ENCODE measurements around the gene BRAF. TPM values are rescaled to one million over a fixed set of nuclear protein-coding genes. Genes with fewer than 3 reads are reported as not detected.

Gene BRAF
- total and polyA plus RNA-seq, 2 donors: 11.0 to 17.3 TPM

- H3K4me3 ChIP-seq (ENCODE audit: low read length in 2 of 2): no peak overlapping the region
- 100% methylated on average over 2 of the region's 2 CpGs for WGBS
- DNase-seq (ENCODE audit: low read depth in 6 of 9, low spot score in 9 of 9): no peak
- peaks cover 20 to 34% of the 10 kb centered on the region in 2 donors for H3K36me3 ChIP-seq (ENCODE audit: control insufficient read depth in 2 of 2, insufficient read depth in 2 of 2, low read length in 1 of 2)
- no peaks in the 10 kb centered on the region for H3K27me3 ChIP-seq (ENCODE audit: control insufficient read depth in 2 of 2, insufficient read depth in 1 of 2, low read length in 1 of 2)
- no peak overlapping the region for H3K27ac ChIP-seq (ENCODE audit: low read depth in 1 of 2, low read length in 1 of 2)
- H3K9me3 ChIP-seq (ENCODE audit: control insufficient read depth in 2 of 2, insufficient read depth in 1 of 2, low read length in 1 of 2): no peaks in the 10 kb centered on the region
- H3K4me1 ChIP-seq (ENCODE audit: control insufficient read depth in 2 of 2, insufficient read depth in 2 of 2, low read length in 2 of 2): no peaks in the 10 kb centered on the region
Observed at GRCh38 chr7:140704205-140704604, 220.5 kb downstream of the BRAF start.

GRCh38 chr7:140702774-140703173, 222.0 kb downstream of the BRAF start:
- peaks cover 20 to 32% of the 10 kb centered on the region in 2 donors for H3K36me3 ChIP-seq (ENCODE audit: control insufficient read depth in 2 of 2, insufficient read depth in 2 of 2, low read length in 1 of 2)
- H3K4me1 ChIP-seq (ENCODE audit: control insufficient read depth in 2 of 2, insufficient read depth in 2 of 2, low read length in 2 of 2): peaks cover 4% of the 10 kb centered on the region in 2 donors
- no peaks in the 10 kb centered on the region for H3K27me3 ChIP-seq (ENCODE audit: control insufficient read depth in 2 of 2, insufficient read depth in 1 of 2, low read length in 1 of 2)
- no peak overlapping the region for H3K4me3 ChIP-seq (ENCODE audit: low read length in 2 of 2)
- DNase-seq (ENCODE audit: low read depth in 6 of 9, low spot score in 9 of 9): no peak
- H3K9me3 ChIP-seq (ENCODE audit: control insufficient read depth in 2 of 2, insufficient read depth in 1 of 2, low read length in 1 of 2): no peaks in the 10 kb centered on the region
- WGBS: 98% methylated on average over 10 of the region's 10 CpGs
- H3K27ac ChIP-seq (ENCODE audit: low read depth in 1 of 2, low read length in 1 of 2): no peak overlapping the region

GRCh38 chr7:140698477-140698876, 226.3 kb downstream of the BRAF start:
- 96% methylated on average over 8 of the region's 8 CpGs for WGBS
- peaks cover 9 to 15% of the 10 kb centered on the region in 2 donors for H3K36me3 ChIP-seq (ENCODE audit: control insufficient read depth in 2 of 2, insufficient read depth in 2 of 2, low read length in 1 of 2)
- H3K4me1 ChIP-seq (ENCODE audit: control insufficient read depth in 2 of 2, insufficient read depth in 2 of 2, low read length in 2 of 2): peaks cover 6 to 18% of the 10 kb centered on the region in 2 donors
- no peak for DNase-seq (ENCODE audit: low read depth in 6 of 9, low spot score in 9 of 9)
- no peaks in the 10 kb centered on the region for H3K27me3 ChIP-seq (ENCODE audit: control insufficient read depth in 2 of 2, insufficient read depth in 1 of 2, low read length in 1 of 2)
- no peaks in the 10 kb centered on the region for H3K9me3 ChIP-seq (ENCODE audit: control insufficient read depth in 2 of 2, insufficient read depth in 1 of 2, low read length in 1 of 2)
- H3K27ac ChIP-seq (ENCODE audit: low read depth in 1 of 2, low read length in 1 of 2): no peak overlapping the region
- no peak overlapping the region for H3K4me3 ChIP-seq (ENCODE audit: low read length in 2 of 2)

DNA sequence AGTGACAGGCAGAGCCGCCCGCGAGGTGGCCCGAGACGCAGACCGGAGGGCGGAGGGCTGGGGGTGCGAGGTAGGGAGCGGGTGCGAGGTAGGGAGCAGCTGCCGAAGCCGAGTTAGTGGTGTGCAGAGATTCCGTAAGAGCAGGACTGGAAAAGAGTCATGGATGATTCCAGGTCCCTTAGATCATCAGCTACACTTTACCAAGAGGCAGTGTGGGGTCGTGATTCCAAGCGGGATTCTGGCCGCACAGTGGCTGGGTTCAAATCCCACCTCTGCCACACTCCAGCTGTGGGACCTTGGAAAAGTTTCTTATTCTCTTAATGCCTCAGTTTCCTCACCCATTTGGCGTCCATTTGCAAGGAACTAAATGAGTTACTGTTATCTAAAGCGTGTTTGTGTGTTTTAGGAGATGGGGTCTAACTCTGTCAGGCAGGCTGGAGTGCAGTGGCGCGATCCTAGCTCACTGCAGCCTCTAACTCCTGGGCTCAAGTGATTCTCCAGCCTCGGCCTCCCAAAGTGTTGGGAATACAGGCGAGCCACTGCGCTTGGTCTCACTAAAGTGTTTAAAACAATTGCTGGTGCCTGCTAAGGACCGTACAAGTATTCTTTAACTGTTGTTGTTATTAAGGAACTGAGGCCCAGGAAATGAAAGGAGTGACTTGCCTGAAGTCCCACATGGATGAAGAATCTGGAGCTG, 227.1 kb downstream of the BRAF start:
- Histone ChIP-seq H3K36me3 (ENCODE audit: control insufficient read depth in 2 of 2, insufficient read depth in 2 of 2, low read length in 1 of 2) (peaks cover 2 to 7% of the 10 kb centered on the region in 2 donors), H3K4me3 (ENCODE audit: low read length in 2 of 2) (peak overlapping the region; percentile 95 to 96), H3K27ac (ENCODE audit: low read depth in 1 of 2, low read length in 1 of 2) (peak overlapping the region; percentile 90 to 97), H3K4me1 (ENCODE audit: control insufficient read depth in 2 of 2, insufficient read depth in 2 of 2, low read length in 2 of 2) (peaks cover 6 to 18% of the 10 kb centered on the region in 2 donors), H3K9me3 (ENCODE audit: control insufficient read depth in 2 of 2, insufficient read depth in 1 of 2, low read length in 1 of 2) (no peaks in the 10 kb centered on the region), H3K27me3 (ENCODE audit: control insufficient read depth in 2 of 2, insufficient read depth in 1 of 2, low read length in 1 of 2) (no peaks in the 10 kb centered on the region)
- 34% methylated on average over 24 of the region's 24 CpGs for WGBS
- no peak for DNase-seq (ENCODE audit: low read depth in 6 of 9, low spot score in 9 of 9)

DNA sequence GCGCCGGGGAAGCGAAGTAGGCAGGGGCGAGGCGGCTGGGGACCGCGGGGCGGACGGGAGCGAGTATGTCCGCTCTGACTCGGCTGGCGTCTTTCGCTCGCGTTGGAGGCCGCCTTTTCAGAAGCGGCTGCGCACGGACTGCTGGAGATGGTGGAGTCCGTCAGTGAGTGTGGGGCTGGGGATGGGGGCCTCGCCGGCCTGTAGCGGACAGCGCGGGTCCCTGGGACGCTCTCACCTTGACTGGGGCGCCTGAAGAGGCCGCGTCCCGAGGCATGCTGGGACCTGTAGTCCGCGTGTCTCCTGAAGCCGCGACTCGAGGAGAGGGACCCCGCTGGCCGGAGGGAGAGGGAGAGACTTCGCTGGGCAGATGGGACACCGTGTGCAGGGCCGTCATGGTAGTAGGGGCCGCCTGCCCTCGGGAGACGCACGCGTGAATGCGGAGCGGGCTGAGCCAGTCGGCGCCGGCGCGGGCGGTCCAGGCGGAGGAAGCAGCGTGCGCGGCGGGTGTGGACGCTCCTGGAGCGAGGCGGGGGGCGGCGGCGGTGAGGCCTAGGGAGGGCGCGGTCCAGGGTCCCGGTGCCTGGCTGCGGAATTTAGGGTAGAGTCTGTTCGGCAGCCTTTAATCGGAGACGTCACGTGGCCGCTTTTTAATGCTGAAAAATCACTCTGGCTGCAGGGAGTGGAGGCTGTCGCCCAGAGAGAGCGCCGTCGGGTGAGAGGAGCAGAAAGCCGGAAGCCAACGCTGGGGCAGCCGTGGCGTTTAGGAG, 227.9 kb downstream of the BRAF start, which contains the start of gene NDUFB2:
TSS of gene NDUFB2 (plus strand) at position 29 of the 767 bp plus-strand sequence. CDS start at position 66, 37 bp downstream.
- Histone ChIP-seq H3K4me3 (ENCODE audit: low read length in 2 of 2) (peak within 1 kb of the TSS; percentile 95 to 96), H3K36me3 (ENCODE audit: control insufficient read depth in 2 of 2, insufficient read depth in 2 of 2, low read length in 1 of 2) (peaks cover 2 to 11% of the 10 kb centered on the region in 2 donors), H3K27ac (ENCODE audit: low read depth in 1 of 2, low read length in 1 of 2) (peak within 1 kb of the TSS; percentile 90 to 97), H3K27me3 (ENCODE audit: control insufficient read depth in 2 of 2, insufficient read depth in 1 of 2, low read length in 1 of 2) (no peaks in the 10 kb centered on the region), H3K9me3 (ENCODE audit: control insufficient read depth in 2 of 2, insufficient read depth in 1 of 2, low read length in 1 of 2) (no peaks in the 10 kb centered on the region), H3K4me1 (ENCODE audit: control insufficient read depth in 2 of 2, insufficient read depth in 2 of 2, low read length in 2 of 2) (peaks cover 6 to 18% of the 10 kb centered on the region in 2 donors)
- under 1% methylated on average over 82 of the region's 82 CpGs for WGBS
- peak; percentile 58 to 93 (median 83) for DNase-seq (ENCODE audit: low read depth in 6 of 9, low spot score in 9 of 9)

GRCh38 chr7:140696024-140696679, 228.6 kb downstream of the BRAF start:
- WGBS: 40% methylated on average over 23 of the region's 23 CpGs
- Histone ChIP-seq H3K4me3 (ENCODE audit: low read length in 2 of 2) (peak overlapping the region; percentile 95 to 96), H3K27me3 (ENCODE audit: control insufficient read depth in 2 of 2, insufficient read depth in 1 of 2, low read length in 1 of 2) (no peaks in the 10 kb centered on the region), H3K27ac (ENCODE audit: low read depth in 1 of 2, low read length in 1 of 2) (peak overlapping the region; percentile 90 to 97), H3K36me3 (ENCODE audit: control insufficient read depth in 2 of 2, insufficient read depth in 2 of 2, low read length in 1 of 2) (peaks cover 9 to 17% of the 10 kb centered on the region in 2 donors), H3K9me3 (ENCODE audit: control insufficient read depth in 2 of 2, insufficient read depth in 1 of 2, low read length in 1 of 2) (no peaks in the 10 kb centered on the region), H3K4me1 (ENCODE audit: control insufficient read depth in 2 of 2, insufficient read depth in 2 of 2, low read length in 2 of 2) (peaks cover 6 to 18% of the 10 kb centered on the region in 2 donors)
- DNase-seq (ENCODE audit: low read depth in 6 of 9, low spot score in 9 of 9): peak in 8 of 9 donors; percentile 79 to 96 (median 93)

GRCh38 chr7:140695381-140695780, 229.3 kb downstream of the BRAF start:
- H3K4me3 ChIP-seq (ENCODE audit: low read length in 2 of 2): no peak overlapping the region
- 98% methylated on average over 11 of the region's 11 CpGs for WGBS
- peaks cover 6 to 18% of the 10 kb centered on the region in 2 donors for H3K4me1 ChIP-seq (ENCODE audit: control insufficient read depth in 2 of 2, insufficient read depth in 2 of 2, low read length in 2 of 2)
- no peaks in the 10 kb centered on the region for H3K27me3 ChIP-seq (ENCODE audit: control insufficient read depth in 2 of 2, insufficient read depth in 1 of 2, low read length in 1 of 2)
- H3K9me3 ChIP-seq (ENCODE audit: control insufficient read depth in 2 of 2, insufficient read depth in 1 of 2, low read length in 1 of 2): no peaks in the 10 kb centered on the region
- DNase-seq (ENCODE audit: low read depth in 6 of 9, low spot score in 9 of 9): no peak
- peaks cover 9 to 18% of the 10 kb centered on the region in 2 donors for H3K36me3 ChIP-seq (ENCODE audit: control insufficient read depth in 2 of 2, insufficient read depth in 2 of 2, low read length in 1 of 2)
- no peak overlapping the region for H3K27ac ChIP-seq (ENCODE audit: low read depth in 1 of 2, low read length in 1 of 2)

DNA sequence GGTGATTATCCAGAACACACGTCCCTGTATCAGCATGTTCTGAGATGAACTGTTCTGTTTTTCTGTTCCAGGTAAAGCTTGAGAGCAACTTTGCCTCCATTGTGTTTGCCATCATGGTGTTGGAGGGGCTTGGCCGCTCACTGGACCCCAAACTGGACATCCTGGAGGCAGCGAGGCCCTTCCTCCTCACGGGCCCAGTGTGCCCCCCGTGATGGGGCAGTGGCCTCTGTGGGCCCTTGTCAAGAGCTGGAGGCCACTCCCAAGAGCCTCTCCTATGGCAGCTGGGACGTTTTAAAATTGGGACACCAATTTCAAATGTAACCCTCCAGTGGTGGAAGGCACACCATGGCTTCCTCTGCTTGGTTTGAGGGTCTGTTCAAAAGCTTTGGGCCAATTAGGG, 230.1 kb downstream of the BRAF start:
- H3K9me3 ChIP-seq (ENCODE audit: control insufficient read depth in 2 of 2, insufficient read depth in 1 of 2, low read length in 1 of 2): no peaks in the 10 kb centered on the region
- WGBS: 99% methylated on average over 6 of the region's 6 CpGs
- H3K27me3 ChIP-seq (ENCODE audit: control insufficient read depth in 2 of 2, insufficient read depth in 1 of 2, low read length in 1 of 2): no peaks in the 10 kb centered on the region
- H3K36me3 ChIP-seq (ENCODE audit: control insufficient read depth in 2 of 2, insufficient read depth in 2 of 2, low read length in 1 of 2): peaks cover 11 to 26% of the 10 kb centered on the region in 2 donors
- peaks cover 6 to 18% of the 10 kb centered on the region in 2 donors for H3K4me1 ChIP-seq (ENCODE audit: control insufficient read depth in 2 of 2, insufficient read depth in 2 of 2, low read length in 2 of 2)
- no peak overlapping the region for H3K4me3 ChIP-seq (ENCODE audit: low read length in 2 of 2)
- H3K27ac ChIP-seq (ENCODE audit: low read depth in 1 of 2, low read length in 1 of 2): no peak overlapping the region
- DNase-seq (ENCODE audit: low read depth in 6 of 9, low spot score in 9 of 9): no peak
